HG03039 (cell line): ENCODE measurements around the gene TNFRSF8.
"Not testable (repeated sequence)": the region's sequence is repeated elsewhere in the genome, so short reads cannot be mapped to it uniquely, and the experiment has no call there.

Source experiments
- ATAC-seq: cut with Tn5 transposase; IDR thresholded peaks from one replicate; pipeline ENCODE4 v1.9.1; 2021; ENCODE audit warnings: mild to moderate bottlenecking, moderate library complexity; ENCODE audit not compliant: unreplicated experiment

TNFRSF8 gene

DNA sequence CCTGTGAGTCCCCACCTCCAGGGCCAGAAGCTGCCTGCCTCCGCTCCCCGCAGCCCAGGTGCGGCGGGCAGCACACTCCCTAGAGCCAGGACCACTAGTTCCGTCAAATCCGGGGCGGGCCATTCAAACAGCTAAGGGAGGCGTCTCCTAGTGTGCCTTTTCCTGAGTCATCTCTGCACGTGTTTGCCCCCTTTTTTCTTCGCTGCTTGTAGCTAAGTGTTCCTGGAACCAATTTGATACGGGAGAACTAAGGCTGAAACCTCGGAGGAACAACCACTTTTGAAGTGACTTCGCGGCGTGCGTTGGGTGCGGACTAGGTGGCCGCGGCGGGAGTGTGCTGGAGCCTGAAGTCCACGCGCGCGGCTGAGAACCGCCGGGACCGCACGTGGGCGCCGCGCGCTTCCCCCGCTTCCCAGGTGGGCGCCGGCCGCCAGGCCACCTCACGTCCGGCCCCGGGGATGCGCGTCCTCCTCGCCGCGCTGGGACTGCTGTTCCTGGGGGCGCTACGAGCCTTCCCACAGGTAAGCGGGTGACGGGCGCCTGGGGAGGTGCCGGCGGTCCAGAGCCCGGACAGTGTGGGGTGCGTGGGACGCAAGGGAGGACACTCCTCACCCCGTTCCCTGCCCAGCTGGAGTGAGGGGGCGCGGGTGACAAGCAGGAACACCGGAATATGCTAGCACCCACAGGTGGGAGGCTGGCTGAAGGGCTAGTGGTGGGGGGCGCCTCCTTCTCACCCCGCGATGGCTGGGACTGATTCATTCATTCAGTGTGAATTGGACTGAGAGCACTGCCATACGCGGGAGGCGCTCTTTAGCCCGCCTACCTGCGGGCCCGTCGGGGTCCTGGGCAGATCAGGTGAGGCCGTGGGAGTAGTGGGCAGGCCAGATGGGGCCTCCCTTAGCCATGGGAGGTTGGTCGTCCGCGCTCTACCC lies at the start of gene TNFRSF8:
Gene TNFRSF8, plus strand, starts transcription at position 163 of the 932 bp plus-strand sequence. Its CDS starts 296 bp downstream, at position 459.
- no peak for ATAC-seq

DNA sequence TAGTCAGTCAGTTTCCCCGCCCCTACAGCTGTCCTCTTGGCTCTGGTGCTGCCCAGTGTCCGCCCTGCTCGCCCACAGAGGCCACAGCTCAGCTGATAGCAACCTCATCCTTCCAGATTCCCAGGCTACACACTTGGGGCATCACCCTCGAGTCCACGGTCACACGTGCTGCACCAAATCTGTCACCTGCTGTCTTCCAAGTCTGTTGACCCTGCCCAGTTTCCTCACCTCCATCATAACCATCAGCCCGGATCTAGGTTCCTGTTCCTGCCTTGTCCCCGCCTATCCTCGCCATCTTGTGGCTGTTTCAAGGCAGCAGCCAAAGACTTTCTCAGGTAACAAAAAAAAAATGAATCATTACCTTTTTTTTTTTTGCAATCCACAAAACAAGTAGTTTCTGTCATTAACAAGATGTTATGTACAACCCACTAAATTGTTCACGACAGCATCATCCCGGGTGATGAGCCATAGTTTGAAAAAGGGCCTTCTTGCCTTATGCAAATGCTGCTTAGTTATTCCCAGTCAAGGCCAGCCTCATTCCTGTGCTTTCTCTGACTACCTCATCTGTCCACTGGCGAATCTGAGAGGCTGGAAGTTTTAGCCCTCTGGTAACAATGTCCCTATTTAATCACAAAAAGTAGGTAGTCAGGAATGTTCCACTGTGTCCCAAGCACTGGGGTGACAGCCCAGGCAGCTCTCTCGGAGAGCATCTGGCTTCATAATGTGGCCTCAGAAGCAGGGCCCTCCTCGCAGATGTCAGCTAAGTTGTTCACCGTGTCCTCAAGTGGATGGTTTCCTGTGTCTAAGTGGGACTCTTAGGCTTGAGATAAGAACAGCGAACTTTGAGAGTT lies 48.7 kb upstream of the TNFRSF8 start:
- no peak for ATAC-seq

DNA sequence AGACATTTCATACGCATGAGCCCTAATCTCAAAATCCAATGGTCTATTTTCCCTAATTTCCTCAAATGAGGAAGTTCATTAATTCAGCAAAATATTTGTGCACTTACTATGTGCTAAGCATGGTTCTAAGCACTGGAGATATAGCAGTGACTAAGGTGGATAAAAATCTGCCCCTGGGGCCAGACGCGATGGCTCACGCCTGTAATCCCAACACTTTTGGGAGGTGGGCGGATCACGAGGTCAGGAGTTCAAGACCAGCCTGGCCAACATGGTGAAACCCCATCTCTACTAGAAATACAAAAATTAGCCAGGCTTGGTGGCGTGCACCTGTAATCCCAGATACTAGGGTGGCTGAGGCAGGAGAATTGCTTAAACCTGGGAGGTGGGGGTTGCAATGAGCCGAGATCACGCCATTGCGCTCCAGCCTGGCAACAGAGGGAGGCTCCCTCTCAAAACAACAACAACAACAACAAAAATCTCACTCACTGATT lies 48.1 kb upstream of the TNFRSF8 start:
- ATAC-seq = no peak

DNA sequence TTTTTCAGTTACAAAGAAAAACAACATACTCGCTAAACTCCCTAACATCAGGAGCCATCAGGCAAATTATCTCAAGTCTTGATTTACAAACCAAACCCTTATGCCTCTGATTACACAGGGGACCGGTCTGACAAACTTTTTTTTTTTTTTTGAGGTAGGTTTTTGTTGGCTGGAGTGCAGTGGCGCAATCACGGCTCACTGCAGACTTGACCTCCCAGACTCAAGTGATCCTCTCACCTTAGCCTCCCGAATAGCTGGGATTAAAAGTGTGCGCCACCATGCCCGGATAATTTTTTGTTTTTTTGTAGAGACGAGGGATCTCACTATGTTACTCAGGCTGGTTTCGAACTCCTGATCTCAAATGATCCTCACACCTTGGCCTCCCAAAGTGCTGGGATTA lies 47.6 kb upstream of the TNFRSF8 start:
- no peak for ATAC-seq

DNA sequence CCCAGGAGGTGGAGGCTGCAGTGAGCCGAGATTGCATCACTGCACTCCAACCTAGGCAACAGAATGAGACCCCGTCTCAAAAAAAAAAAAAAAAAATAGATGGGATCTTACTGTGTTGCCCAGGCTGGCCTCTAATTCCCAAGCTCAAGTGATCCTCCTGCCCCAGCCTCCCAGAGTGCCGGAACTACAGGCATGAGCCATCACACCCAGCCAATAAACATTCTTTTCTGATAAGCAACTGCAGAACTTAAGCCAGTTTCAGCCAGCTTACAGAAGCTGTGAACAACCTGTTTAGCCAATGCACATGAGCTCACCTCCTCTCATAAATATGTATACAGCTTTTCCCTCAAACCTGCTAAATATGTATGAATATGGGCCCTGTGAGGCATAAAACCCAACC lies 46.9 kb upstream of the TNFRSF8 start:
- ATAC-seq = no peak

DNA sequence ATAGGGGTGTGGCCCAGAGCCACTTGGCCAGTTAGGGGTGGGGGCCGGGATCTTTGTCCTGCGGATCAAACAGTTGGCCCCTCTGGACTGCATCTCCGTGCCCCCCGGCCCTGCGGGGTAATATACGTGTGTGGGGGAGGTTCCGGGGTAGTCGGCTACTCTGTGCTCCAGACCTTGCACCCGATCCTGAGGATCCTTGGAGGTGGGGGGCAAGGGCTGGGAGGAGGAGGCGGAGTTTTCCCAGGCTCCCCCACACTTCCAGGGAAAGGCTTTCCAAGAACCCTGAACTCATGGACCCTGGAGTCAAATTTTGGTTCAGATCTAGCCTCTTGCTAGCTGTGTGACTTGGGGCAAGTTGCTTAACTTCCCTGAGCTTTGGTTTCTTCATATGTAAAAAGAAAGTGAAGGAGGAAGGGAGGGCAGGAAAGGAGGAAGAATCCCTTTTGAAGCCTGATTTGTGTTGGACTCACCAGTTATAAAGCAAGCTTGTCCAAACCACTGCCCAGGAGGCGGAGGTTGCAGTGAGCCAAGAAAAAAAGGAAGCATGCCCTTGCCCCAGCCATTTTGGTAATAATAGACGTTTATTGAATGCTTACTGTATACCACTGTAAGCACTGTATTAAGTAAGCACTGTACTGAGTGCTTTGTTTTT lies 43.1 kb upstream of the TNFRSF8 start:
- no peak for ATAC-seq

DNA sequence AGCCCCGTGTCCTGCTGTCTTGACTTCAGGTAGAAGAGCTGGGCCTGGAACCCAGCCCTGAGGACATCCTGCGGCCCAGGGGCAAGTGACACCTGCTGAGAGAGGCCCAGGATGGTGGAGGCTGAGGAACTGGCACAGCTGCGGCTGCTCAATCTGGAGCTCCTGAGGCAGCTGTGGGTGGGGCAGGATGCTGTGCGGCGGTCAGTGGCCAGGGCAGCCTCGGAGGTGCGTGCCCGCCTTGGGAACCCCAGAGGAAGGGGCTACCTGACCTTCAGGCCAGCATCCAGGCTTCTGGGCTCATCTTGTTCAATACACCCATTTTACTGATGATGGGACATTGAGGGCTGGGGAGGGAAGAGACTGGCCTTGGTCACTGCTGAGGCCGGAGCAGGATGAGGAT lies 41.5 kb upstream of the TNFRSF8 start:
- no peak for ATAC-seq

DNA sequence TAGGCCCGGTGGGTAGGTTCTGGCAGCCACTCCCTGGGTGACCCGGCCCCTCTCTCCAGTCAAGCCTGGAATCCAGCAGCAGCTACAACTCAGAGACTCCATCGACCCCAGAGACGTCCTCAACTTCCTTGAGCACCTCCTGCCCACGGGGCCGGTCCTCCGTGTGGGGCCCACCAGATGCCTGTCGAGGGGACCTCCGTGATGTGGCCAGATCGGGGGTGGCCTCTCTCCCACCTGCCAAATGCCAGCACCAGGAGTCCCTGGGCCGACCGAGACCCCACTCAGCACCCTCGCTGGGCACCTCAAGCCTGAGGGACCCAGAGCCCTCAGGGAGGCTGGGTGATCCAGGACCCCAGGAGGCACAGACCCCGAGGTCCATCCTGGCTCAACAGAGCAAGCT lies 41.1 kb upstream of the TNFRSF8 start:
- ATAC-seq = no peak

DNA sequence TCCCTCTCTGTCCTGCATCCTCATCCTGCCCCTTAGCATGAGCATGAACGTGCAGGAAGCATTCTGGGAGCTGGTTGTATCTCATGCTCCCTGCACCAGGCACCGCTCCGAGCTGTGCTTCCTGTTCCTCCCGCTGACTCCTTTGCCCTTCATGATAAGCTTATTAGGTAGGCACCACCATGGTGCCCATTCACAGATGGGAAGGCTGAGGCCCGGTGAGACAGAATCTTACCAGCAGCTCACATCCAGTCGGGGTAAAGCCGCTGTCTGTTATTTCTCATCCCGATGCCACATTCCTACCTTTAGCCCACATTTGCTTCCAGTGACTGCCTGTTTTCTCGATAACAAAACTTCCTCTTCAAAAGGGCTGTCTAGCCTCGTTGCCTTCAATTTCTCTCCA lies 36.5 kb upstream of the TNFRSF8 start:
- no peak for ATAC-seq

DNA sequence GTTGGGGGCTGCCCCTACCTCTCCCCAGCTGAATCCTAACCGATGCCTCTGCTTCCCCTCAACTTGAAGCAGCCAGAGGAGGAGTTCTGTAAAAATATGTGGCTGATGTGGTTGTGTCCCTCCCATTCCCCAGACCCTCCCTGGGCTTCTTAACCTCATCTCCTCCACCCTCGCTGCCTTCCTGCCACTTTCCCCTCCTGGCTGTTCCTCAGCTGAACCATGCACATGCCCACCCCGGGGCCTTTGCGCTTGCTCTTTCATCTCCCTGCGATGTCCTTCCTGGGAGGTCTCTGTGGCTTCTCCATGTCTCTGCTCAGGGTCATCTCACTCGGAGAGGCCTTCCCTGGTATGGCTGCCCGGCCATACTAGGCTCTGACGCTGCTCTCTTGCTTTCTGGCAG lies 34.9 kb upstream of the TNFRSF8 start:
- ATAC-seq = no peak

DNA sequence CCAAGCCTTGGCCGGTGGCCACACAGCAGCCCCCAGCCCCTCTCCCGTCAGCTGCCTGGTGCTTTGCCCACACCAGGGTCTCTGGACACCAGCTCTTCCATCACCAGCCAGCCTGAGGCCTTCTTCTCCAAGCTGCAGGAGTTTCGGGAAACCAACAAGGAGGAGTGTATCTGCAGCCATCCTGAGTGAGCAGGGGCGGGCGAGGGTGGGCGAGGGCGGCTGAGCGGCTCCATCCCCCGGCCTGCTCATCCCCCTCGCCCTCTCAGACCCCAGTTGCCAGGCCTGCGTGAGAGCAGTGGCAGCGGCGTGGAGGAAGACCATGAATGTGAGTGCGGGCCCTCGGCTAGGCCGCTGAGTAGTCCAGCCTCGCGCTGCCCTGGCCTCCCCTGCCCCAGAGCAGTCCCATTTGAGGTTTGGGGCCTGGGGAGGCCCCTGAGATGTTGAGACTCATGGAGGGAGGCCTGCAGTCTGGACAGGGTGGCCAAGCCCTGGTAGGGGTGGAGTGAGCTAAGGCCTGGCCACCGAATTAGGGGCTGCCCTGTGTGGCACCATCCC lies 34.1 kb upstream of the TNFRSF8 start:
- ATAC-seq = no peak

DNA sequence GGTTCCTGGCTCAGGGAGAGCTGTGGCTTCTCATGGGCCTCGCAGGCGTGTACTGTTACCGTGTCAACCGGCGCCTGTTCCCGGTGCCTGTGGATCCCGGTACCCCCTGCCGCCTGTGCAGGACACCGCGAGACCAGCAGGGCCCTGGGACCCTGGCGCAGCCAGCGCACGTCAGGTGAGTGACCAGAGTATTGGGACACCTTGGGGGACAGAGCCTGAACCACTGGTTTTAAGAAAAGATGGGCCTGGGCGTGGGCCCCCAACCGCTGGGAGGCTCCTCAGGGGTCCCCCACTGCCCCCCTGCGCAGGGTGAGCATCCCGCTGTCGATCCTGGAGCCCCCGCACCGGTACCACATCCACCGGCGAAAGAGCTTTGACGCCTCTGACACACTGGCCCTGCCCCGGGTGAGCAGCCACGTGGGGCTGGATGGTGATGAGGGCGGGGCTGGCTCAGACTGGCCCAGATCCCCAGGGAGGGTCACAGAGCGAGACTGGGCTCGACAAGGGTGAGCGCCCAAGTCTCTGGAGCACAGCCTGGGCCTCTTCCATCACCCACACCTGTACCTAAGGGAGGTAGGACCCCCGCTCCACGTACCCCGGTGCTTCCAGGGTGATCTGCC lies 33.3 kb upstream of the TNFRSF8 start:
- ATAC-seq = no peak

DNA sequence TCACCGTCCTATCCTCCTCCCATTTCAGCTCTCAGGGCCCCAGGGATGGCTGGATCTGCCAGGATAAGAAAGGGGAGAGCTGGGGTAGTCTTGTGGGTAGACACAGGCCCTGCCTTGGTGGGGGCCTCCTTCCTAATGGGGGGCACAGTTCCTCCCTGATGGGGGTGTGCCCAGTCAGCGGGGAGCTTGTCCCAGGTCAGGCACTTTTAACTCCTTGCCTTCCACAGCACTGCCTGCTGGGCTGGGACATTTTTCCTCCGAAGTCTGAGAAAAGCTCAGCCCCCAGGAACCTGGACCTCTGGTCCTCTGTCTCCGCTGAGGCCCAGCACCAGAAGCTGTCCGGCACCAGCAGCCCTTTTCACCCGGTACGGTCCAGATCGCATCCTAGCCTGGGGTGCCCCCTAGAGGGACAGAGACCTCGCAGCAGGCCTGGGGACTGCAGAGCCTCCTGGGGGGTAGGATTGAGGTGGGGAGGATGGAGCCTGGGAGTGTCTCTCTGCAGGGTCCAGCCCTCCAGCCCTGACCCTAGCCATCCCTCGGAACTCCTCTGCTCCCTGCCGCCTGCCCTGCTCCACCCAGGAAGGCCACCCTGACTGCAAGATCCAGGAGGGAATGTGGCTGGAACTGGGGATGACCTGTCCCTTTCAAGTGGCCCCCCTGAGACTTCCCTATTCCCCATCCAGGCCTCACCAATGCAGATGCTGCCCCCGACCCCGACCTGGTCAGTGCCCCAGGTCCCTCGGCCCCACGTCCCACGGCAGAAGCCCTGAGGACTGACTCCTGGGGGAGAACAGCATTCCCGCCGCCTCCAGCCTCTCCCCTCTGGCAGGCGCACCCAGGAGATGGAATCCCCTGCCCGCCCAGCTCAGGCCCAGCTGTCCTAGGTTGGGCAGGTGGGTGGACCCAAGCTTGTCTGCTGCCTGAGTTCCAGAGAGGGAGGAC lies 31.8 kb upstream of the TNFRSF8 start:
- ATAC-seq = no peak

DNA sequence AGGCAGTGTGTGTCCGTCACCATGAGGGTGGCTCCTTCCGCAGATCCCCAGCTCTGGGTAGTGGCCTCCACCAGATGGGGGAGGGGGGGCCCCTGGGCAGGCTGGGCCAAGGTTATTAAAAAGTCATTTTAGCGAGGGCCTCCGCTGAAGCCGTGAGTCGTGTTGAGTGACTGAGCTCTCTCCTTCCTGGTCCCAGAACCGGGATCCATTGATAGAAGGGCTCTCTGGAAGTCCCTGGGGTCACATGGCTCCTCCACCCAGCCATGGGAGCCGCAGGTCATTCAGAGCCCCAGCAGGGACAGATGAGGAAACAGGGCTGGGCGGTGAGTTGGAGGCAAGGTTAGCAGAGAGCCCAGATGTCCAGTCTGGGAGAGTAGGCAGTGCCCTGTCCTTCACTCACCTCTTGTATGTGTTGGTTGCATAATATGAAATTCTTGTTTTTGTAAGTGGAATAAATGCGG lies 30.9 kb upstream of the TNFRSF8 start:
- no peak for ATAC-seq

DNA sequence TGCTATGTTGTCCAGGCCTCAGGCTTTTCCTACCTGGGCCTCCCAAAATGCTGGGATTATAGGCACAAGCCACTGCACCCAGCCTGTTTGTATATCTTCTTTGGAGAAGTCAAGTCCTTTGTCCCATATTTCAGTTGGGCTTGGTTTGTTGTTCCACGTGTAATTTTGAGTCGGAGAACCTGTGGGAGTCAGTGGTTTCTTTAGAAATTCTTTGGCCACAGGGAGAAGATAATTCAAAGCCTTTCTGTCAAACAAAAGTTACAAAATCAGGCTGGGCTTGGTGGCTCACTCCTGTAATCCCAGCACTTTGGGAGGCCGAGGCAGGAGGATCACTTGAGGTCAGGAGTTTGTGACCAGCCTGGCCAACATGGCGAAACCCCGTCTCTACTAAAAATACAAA lies 29.7 kb upstream of the TNFRSF8 start:
- ATAC-seq = not testable (repeated sequence)

DNA sequence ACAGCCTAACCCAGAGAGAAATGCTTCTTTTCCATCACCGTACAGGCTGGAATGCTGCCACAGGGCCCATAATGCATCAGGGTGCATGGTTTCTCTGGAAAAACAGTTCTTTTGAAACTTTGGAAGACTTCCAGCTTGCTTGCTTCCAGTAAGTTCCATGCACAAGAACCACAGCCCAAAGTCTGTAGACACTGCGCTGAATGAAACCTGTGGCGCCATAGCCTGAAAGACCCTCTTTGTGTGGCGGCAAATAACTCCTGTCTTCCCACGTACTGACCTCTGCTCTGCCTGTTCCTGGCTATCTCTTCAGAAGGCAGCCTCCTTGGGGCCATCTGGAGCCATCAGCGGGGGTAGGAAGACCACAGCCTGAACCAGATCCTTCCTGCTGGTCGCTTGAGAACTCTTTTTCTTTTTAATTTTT lies 28.7 kb upstream of the TNFRSF8 start:
- ATAC-seq = no peak

DNA sequence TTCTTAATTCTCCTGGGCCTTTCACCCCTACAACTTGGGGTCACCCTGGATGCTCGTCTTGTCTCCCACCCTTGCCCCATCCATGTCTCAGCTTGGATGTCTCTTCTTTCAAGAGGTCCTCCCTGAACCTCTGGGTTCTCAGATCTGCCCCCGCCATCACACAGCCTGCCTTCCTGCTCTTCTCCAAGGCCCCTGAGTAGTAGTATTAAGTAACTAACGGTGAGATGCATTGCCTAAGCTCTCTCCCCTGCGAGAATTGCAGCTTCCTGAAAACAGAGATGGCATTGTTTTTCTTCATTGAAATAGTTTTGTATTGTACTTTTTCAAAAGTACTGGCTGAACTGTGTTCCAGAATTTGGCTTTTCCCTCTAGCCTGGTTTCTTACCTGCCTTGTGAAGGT lies 27.8 kb upstream of the TNFRSF8 start:
- no peak for ATAC-seq

DNA sequence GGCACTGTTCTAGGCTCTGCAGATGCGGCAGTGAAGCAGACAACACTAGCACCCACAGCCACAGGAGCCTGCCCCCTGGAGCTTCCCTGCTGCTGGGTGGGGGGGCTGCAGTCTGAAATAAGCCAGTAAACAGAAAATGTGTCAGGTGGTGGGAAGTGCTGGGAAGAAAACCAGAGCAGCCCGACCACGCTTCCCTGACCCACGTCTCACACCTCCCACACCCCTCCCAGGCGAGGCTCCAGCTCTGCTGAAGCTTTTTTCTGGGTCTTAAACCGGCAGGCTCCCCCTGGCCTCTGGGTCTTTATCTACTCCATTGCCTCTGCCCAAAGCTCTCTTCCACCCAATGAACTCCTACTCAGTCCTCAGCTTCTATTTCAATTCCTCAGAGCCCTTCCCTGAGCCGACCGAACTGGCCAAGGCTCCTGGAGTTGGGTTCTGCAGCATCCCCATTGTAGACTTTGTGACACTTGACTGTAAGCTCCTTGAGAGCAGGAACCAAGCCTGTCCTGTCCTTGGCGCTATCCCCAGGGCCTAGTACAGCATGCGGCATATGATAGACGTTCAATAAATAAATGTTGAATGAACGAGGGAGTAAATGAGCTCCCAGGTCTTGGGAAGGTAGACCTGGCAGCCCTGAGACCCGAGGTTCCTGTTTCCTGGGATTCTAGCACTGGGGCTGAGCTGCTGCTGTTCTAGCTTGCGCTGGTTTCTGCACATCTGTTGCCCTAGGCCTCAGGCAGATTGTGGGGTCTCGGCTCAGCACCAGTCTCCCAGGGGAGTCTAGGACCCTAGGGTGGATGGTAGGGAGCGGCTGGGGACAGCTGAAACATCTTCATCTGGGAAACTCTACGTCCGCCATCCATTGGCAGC lies 25.4 kb upstream of the TNFRSF8 start:
- ATAC-seq = no peak
